HG02610 (cell line): ENCODE measurements around the gene AADACL4.
"Not testable (repeated sequence)": the region's sequence is repeated elsewhere in the genome, so short reads cannot be mapped to it uniquely, and the experiment has no call there.

Experiments used
- ATAC-seq: cut with Tn5 transposase; IDR thresholded peaks from one replicate; pipeline ENCODE4 v1.9.1; 2021; ENCODE audit warnings: mild to moderate bottlenecking, moderate library complexity; ENCODE audit not compliant: unreplicated experiment

Gene AADACL4

GRCh38 chr1:12709091-12709491 is 65.2 kb downstream of the AADACL4 start:
- no peak for ATAC-seq

DNA sequence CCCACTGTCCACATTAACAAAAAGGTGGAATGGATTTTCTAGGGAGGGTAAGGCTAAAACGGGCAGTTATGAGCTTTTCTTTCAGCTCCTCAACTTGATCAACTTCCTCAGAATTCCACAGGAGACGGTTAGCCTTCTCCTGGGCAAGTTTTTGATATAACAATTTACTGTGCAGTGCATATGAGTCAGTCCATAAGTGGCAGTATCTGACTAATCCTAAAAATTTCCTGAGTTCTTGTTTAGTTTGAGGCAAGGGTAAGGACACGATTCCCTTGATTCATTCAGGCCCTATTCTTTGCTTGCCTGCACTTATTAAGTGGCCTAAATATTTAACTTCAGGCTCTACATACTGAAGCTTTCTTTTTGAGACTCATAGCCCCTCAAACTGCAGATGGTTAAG is 65.8 kb downstream of the AADACL4 start:
- ATAC-seq, result no peak

DNA sequence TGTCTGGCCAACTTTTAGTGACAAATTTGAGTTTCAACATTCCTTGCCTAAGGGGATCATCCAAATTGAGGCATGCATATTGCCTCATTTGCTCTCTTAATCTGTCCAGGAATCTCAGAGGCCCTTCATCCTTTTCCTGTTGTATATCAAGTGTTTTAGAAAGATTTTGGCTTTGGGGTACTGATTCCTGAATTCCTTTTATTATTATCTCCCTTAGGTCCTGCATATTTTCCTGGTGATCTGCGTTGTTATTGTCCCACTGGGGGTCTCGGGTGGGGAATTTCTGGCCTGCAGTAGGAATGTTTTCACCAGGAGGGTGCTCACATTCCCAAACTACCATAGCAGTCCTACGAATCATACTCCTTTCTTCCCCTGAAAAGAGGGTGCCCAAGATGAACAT is 67.7 kb downstream of the AADACL4 start:
- no peak for ATAC-seq

- no peak for ATAC-seq
These were observed 68.2 kb downstream of the AADACL4 start for GRCh38 chr1:12712076-12712475.

GRCh38 chr1:12712929-12713328 is 69.0 kb downstream of the AADACL4 start:
- ATAC-seq, result no peak

- ATAC-seq, result not testable (repeated sequence)
These were observed 69.8 kb downstream of the AADACL4 start for GRCh38 chr1:12713651-12714050.

DNA sequence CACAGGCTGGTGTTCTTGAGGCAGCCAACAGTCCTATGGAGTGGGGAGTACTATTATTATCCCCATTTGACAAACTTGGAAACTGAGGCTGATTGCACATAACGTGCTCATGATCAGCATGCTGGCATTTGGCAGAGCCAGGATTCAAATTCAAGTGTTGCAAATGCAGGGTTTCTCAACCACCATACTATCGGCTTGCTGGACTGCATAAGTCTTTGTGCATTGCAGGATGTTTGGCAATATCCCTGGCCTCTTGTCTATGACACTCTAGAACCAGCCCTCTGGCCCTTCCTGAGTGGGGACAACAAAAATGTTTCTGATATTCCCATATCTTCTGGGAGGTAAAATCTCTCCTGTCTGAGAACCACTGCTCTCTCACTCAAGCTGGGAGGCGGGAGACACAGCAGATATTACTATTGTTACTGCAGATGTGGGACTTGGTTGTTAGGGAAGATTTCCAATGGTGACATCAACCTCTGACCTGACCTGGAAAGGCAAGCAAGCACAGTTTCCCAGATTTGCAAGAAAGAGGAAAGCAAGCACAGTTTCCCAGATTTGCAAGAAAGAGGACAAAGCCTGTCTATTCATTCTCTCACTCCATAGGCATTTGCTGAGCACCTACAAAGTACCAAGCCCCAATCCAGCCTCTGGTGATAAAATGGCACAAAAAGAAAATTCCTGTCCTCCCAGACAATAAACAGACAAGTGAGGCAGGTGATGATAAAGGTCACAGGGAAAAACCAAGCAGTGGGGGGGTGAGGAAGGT is 71.0 kb downstream of the AADACL4 start:
- ATAC-seq, result no peak

DNA sequence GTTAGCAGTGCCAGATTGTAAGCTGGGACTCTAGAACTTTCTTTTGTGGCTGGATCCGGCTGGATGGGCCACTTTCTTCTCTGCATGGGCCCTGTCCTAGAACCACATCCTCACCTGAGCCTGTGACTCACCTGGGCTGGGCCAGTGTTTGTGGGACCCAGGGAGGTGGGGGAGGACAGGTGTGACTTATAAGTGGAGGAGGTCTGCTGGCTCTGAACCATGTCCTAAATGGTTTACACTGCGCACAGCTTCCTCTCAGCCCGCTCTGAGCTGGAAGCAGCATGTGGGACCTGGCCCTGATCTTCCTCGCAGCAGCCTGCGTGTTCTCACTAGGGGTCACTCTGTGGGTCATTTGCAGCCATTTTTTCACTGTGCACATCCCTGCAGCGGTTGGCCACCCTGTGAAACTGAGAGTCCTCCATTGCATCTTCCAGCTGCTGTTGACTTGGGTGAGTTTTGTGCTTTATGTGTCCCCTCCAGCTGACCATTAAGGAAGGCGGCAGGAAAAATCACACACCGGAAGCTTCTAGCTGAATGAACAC is 72.1 kb downstream of the AADACL4 start, which contains the start of gene AADACL3:
AADACL3 (plus strand) TSS at position 215 of the 542 bp plus-strand sequence; CDS start at position 282, 67 bp downstream.
- ATAC-seq, result no peak
